Occipital lobe (tissue), 2 donors: Measurements from ENCODE around the gene NMT1. TPM values are rescaled to one million over a fixed set of nuclear protein-coding genes. Genes with fewer than 3 reads are reported as not detected.

Experiments
- DNase-seq: peaks from one replicate; lab custom pipeline; 2025; lab: John Stamatoyannopoulos, UW
- total RNA-seq: library from RNA; depleted of rRNA; stranded (reverse); fragments of >200 nt; gene quantifications from one replicate; pipeline ENCODE4 v1.2.3, GENCODE V29; 2014

NMT1 gene
- total RNA-seq, 1 donor from 2014 or later = 27.9 TPM

DNA sequence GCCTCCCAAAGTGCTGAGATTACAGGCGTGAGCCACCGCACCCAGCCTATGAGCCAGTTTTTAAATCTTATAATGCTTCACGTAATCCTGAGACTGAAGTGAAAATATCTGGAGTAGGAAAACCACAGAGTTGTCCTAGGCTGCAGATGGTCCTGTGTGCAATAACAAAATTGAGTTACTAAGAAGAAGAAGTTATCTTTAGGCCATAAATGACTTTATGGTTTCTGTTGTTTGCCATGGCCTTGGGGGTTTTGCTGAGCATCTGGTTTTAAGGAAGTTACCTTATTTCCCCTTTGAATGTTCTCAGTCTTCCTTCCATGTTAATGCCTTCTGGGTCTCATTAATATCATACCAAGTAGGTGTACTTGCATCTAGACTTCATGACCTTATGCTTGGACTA is 16.5 kb downstream of the NMT1 start:
- no peak for DNase-seq

GRCh38 chr17:45081047-45081703 is 20.1 kb downstream of the NMT1 start:
- no peak for DNase-seq

GRCh38 chr17:45086391-45086790 is 25.3 kb downstream of the NMT1 start:
- DNase-seq = no peak

DNA sequence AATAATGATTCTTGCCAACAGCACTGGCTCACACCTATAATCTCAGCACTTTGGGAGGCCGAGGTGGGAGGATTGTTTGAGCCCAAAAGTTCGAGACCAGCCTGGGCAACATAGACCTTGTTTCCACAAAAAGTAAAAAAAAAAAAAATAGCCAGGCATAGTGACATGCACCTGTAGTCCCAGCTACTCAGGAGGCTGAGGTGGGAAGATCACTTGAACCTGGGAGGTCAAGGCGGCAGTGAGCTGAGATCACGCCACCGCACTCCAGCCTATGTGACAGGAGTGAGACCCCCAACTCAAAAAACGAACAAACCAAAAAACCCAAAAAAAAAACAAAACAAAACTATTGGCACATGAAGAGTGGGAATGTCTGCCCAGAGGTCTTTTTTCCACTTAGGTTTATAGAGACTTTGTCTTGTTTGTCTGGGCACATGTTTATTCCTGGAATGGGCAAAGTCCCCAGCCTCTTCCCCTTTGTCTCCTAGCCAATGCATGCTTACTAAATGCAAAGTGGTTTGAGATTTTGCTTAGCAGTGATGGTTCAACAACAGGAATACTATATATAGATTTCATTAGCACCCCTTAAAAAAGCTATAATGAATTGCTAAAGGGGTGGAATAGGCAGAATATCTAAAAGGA is 25.9 kb downstream of the NMT1 start:
- DNase-seq = no peak

- DNase-seq = no peak
Observed at GRCh38 chr17:45087504-45087975, 26.4 kb downstream of the NMT1 start.

DNA sequence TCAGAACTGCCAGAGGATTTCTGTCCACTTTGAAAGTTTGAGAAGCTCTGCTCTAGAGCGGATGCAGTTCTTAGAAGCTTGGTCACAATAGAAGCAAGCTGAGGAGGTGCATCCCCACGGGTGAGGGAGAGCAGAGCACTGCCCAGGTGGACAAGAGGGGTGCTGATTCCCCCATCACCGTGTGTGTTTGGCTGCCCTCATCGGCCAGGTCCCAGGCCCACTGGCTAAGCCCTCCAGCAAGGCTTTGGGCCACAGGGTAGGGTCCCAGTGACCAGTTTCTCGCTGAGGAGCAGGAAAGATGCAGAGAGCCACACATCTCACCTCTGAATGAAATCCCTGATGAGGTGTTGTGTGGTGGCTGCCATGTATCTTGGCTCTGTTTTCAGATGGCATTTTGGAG is 26.9 kb downstream of the NMT1 start:
- DNase-seq = no peak

DNA sequence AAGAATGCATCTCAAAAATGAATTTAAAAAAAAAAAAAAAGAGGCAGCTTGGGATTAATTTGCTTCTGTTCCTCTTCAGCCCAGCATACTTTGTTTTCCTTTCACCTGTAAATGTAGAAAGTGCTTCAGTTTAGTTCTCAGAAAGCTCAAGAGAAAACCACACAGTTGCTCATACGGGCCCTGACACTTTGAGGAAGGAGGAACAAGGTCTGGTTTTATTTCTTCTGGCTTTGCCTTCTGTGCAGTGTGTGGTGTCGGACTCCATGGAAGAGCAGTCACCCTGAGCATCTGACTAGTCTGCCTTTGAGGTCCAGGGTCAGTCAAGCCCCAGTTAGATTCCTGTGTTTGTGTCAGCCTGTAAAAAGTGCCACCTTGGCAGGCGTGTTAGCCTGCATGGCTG is 27.6 kb downstream of the NMT1 start:
- no peak for DNase-seq

GRCh38 chr17:45090711-45091110 is 29.6 kb downstream of the NMT1 start:
- no peak for DNase-seq

DNA sequence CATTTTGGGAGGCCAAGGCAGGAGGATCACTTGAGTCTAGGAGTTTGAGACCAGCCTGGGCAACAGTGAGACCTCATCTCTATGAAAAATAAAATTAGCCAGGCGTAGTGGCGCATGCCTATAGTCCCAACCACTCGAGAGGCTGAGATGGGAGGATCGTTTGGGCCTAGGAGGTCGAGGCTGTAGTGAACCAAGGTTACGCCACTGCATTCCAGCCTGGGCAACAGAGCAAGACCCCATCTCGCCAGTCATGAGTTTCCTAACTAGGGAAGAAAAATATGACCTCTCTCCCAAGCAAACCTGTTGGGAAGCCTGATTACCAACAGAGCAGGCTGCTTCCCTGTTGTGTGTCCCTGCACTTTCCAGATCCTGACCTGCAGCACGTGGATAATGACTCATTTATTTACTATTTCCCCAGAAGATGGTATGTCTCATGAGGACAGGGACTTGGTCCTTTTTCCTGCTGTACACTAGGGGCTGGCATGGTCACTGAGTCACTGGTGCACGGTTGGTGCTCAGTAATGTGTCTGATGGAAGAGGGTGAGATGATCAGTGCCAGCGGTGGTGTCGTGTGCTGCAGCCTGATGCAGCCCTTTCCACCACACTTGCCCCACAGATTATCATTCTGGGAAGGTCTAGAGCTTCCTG is 30.8 kb downstream of the NMT1 start:
- DNase-seq = no peak

DNA sequence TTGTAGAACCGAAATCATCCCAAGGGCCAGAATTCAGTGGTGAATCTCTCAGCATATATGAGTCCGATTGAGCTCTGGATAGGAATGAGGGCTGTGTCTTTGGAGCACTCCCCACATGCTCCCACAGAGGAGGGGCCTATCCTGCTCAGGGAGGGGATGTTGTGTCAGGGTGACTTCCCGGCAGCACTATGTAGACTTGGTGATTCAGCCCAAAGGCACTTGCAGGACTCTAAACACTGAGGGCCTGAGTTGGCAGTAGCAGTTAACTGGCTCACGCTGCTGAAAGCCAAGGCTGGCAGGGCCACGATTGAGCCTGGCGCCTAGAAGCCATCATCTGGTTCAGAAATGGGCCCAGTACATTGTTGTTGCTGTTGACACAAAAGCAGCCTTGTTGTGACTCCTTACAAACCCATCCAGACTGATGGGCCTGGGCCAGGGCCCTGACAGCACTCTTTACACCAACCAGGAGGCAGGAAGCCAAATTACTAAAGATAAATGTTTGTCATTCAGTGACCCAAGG is 31.9 kb downstream of the NMT1 start:
- peak; percentile 89 for DNase-seq

GRCh38 chr17:45093444-45094110 is 32.5 kb downstream of the NMT1 start:
- no peak for DNase-seq

DNA sequence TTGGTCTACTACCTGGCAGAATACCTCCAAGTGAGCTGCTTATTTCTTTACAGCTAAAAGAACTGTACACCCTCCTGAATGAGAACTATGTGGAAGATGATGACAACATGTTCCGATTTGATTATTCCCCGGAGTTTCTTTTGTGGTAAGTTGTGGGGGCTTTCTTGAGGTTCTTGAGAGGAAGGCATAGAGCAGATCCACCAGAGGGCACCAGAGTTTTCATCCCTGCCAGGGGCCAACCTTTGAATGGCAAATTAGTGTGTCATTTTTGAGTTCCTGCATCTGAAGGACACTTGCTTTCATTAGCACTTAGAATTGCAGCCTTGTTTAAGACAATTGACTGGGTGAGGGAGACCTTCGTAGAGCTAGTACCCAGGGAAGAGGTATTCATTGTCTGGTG is 35.0 kb downstream of the NMT1 start:
- no peak for DNase-seq

GRCh38 chr17:45096926-45097325 is 35.8 kb downstream of the NMT1 start:
- DNase-seq = no peak

- DNase-seq = no peak
Observed at GRCh38 chr17:45098081-45098868, 37.2 kb downstream of the NMT1 start.

GRCh38 chr17:45098869-45099616 is 37.9 kb downstream of the NMT1 start:
- DNase-seq = peak; percentile 79

- DNase-seq = no peak
Observed at GRCh38 chr17:45101546-45101882, 40.4 kb downstream of the NMT1 start.

GRCh38 chr17:45101883-45102811 is 41.0 kb downstream of the NMT1 start:
- no peak for DNase-seq

DNA sequence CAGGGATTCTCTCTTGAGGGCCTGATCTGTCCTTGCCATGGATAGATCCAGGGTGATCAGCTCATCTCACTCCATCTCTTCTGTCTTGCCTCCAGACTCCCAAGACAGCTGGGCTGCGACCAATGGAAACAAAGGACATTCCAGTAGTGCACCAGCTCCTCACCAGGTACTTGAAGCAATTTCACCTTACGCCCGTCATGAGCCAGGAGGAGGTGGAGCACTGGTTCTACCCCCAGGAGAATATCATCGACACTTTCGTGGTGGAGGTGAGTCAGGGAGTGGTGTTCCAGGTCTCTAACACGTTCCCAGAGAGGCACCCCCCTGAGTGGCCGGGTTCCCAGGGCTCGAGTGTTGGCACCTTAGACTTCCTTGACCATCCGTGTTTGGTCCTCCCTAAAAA is 41.7 kb downstream of the NMT1 start:
- DNase-seq = no peak

GRCh38 chr17:45103269-45103795 is 42.2 kb downstream of the NMT1 start:
- no peak for DNase-seq
